Endodermal cell (in vitro differentiated cells): ENCODE data around the gene TBXAS1. TPM values are rescaled to one million over a fixed set of nuclear protein-coding genes. Genes with fewer than 3 reads are reported as not detected.

Source experiments
- DNase-seq: peaks from one replicate; pipeline ENCODE4 v3.0.0-alpha.2; 2017
- H3K27ac ChIP-seq: 2 replicates; pipeline ENCODE4 v1.5.1; 2013; ENCODE audit warnings: mild to moderate bottlenecking, low read depth, low read length, moderate library complexity
- H3K27me3 ChIP-seq: 2 replicates; pipeline ENCODE4 v1.6.1; 2013; ENCODE audit warnings: mild to moderate bottlenecking, low read length, moderate library complexity; ENCODE audit not compliant: insufficient read depth, control insufficient read depth, poor library complexity, severe bottlenecking
- H3K36me3 ChIP-seq: 2 replicates; pipeline ENCODE4 v1.7.0; 2013; ENCODE audit warnings: mild to moderate bottlenecking, low read length, moderate library complexity; ENCODE audit not compliant: control insufficient read depth, insufficient read depth
- H3K4me1 ChIP-seq: one replicate; pipeline ENCODE4 v1.7.0; 2013; ENCODE audit warnings: low read length; ENCODE audit not compliant: control insufficient read depth, insufficient read depth
- H3K4me3 ChIP-seq: 2 replicates; pipeline ENCODE4 v1.5.1; 2013; ENCODE audit warnings: mild to moderate bottlenecking, low read length, moderate library complexity
- H3K9ac ChIP-seq: 2 replicates; pipeline ENCODE4 v1.6.1; 2013; ENCODE audit warnings: mild to moderate bottlenecking, low read length, moderate library complexity; ENCODE audit not compliant: poor library complexity, severe bottlenecking; ENCODE audit errors: extremely low read depth
- H3K9me3 ChIP-seq: 2 replicates; pipeline ENCODE4 v1.6.1; 2013; ENCODE audit warnings: mild to moderate bottlenecking, low read length, moderate library complexity; ENCODE audit not compliant: control insufficient read depth
- H3K27ac Mint-ChIP-seq: 2 replicates; pipeline ENCODE4 v1.8.0; 2020; ENCODE audit warnings: mixed read lengths
- H3K27me3 Mint-ChIP-seq: 2 replicates; pipeline ENCODE4 v1.8.0; 2021; ENCODE audit warnings: mild to moderate bottlenecking, mixed read lengths; ENCODE audit not compliant: insufficient read depth
- H3K36me3 Mint-ChIP-seq: 2 replicates; pipeline ENCODE4 v1.8.0; 2020; ENCODE audit warnings: low read depth, mixed read lengths
- H3K4me1 Mint-ChIP-seq: 2 replicates; pipeline ENCODE4 v1.8.0; 2020; ENCODE audit warnings: mixed read lengths
- H3K4me3 Mint-ChIP-seq: 2 replicates; pipeline ENCODE4 v1.8.0; 2020; ENCODE audit warnings: mild to moderate bottlenecking, moderate library complexity, mixed read lengths
- H3K9me3 Mint-ChIP-seq: 2 replicates; pipeline ENCODE4 v1.8.0; 2020; ENCODE audit warnings: mild to moderate bottlenecking, mixed read lengths
- WGBS, 2 experiments: methylation state at CpG; one replicate each; pipeline versions ENCODE4 v1.1.5 to v1.1.7; 2013; ENCODE audit warnings: missing lambda C conversion rate in 2 of 2, mixed read lengths in 1 of 2; ENCODE audit not compliant: insufficient coverage in 1 of 2, insufficient read length in 1 of 2; 5-methylcytosine and 5-hydroxymethylcytosine counted together
- total RNA-seq, 2 donors: library from RNA; stranded (reverse); fragmentation: NEBNext Ultra II Directional in 1 of 2; extraction: Animal tissue kit (Norgen Biotek cat#: 25700) in 1 of 2; gene quantifications; 2 replicates in 1 of 2; 3 replicates in 1 of 2; pipeline ENCODE4 v1.2.1, GENCODE V29; 2021
- TF ChIP-seq, protein P1 (sequence below): fragments of 200-600 bp; sonication (generic); conservative IDR thresholded peaks from 2 replicates; pipeline ENCODE4 v1.5.0; 2021; ENCODE audit warnings: antibody characterized with exemption, mild to moderate bottlenecking

TBXAS1 gene
- total RNA-seq, 2 donors from 2014 or later, result 7.6 to 13.5 TPM

DNA sequence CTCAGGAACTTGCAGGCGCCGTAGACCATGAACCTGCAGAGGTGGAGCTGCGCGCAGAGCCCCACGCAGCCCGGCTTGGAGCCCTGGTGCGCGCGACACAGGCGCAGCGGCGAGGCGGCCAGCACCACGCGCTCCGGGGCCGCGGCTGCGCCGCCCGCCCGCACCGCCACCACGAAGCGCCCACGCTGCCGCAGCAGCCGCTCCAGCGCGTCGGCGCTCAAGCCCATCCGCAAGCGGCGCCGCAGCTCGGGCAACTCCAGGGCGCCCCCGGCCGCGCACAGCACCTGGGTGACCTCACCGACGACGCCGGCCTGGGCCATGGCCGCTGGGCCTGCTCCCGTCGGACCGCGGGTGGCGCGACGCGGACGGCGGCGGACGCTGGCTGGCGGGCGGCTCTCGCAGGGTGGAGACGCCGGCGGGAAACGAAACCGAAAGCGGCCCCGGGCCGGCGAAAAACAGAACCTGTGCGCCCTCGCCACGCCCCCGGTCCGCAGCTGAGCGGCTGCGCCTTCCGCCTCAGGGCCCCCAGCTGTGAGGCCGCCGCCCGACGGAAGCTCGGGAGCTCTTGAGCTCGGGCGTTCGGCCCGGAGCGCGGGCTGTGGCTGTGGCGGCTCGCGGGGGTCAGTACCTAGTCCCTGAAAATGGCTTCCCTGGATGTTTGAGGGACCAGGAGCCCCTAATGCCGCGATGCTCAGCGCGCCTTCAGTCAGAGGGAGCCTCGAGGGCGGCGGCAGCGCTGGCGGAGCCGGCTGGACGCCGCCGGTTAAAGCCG lies 233.7 kb downstream of the TBXAS1 start, which contains the start of gene PARP12:
Gene PARP12 (minus strand): TSS at position 424 of the 772 bp plus-strand sequence. CDS start 104 bp downstream, at position 320.
- Histone ChIP-seq H3K36me3 (no peaks in the 10 kb centered on the region), H3K4me3 (peak within 1 kb of the TSS; percentile 70), H3K4me1 (no peaks in the 10 kb centered on the region), H3K27ac (no peak within 1 kb of the TSS), H3K9ac (peak within 1 kb of the TSS; percentile 55), H3K9me3 (peaks cover 15% of the 10 kb centered on the region), H3K27me3 (peaks cover 27% of the 10 kb centered on the region)
- Mint-ChIP-seq H3K27me3 (peaks cover 38% of the 10 kb centered on the region), H3K27ac (no peak within 1 kb of the TSS), H3K36me3 (no peaks in the 10 kb centered on the region), H3K9me3 (peaks cover 13% of the 10 kb centered on the region), H3K4me1 (no peaks in the 10 kb centered on the region), H3K4me3 (peak within 1 kb of the TSS; percentile 62)
- DNase-seq, result peak; percentile 90
- 5 to 11% methylated on average over 18 to 106 of the region's 106 CpGs for WGBS, 2 experiments
- TF ChIP-seq, protein P1, sequence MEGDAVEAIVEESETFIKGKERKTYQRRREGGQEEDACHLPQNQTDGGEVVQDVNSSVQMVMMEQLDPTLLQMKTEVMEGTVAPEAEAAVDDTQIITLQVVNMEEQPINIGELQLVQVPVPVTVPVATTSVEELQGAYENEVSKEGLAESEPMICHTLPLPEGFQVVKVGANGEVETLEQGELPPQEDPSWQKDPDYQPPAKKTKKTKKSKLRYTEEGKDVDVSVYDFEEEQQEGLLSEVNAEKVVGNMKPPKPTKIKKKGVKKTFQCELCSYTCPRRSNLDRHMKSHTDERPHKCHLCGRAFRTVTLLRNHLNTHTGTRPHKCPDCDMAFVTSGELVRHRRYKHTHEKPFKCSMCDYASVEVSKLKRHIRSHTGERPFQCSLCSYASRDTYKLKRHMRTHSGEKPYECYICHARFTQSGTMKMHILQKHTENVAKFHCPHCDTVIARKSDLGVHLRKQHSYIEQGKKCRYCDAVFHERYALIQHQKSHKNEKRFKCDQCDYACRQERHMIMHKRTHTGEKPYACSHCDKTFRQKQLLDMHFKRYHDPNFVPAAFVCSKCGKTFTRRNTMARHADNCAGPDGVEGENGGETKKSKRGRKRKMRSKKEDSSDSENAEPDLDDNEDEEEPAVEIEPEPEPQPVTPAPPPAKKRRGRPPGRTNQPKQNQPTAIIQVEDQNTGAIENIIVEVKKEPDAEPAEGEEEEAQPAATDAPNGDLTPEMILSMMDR, result no peak

GRCh38 chr7:140067052-140067451 lies 238.0 kb downstream of the TBXAS1 start:
- Histone ChIP-seq H3K27me3 (peaks cover 17% of the 10 kb centered on the region), H3K4me3 (no peak overlapping the region), H3K9ac (no peak overlapping the region), H3K27ac (no peak overlapping the region), H3K4me1 (no peaks in the 10 kb centered on the region), H3K36me3 (no peaks in the 10 kb centered on the region), H3K9me3 (peaks cover 20% of the 10 kb centered on the region)
- no peak for DNase-seq
- no peak overlapping the region for H3K27ac Mint-ChIP-seq
- H3K4me1 Mint-ChIP-seq, result no peaks in the 10 kb centered on the region
- WGBS, 2 experiments, result 92 to 100% methylated on average over 2 of the region's 2 CpGs
- no peak overlapping the region for H3K4me3 Mint-ChIP-seq
- peaks cover 15% of the 10 kb centered on the region for H3K9me3 Mint-ChIP-seq
- TF ChIP-seq, protein P1, result no peak
- H3K36me3 Mint-ChIP-seq, result no peaks in the 10 kb centered on the region
- peaks cover 22% of the 10 kb centered on the region for H3K27me3 Mint-ChIP-seq

DNA sequence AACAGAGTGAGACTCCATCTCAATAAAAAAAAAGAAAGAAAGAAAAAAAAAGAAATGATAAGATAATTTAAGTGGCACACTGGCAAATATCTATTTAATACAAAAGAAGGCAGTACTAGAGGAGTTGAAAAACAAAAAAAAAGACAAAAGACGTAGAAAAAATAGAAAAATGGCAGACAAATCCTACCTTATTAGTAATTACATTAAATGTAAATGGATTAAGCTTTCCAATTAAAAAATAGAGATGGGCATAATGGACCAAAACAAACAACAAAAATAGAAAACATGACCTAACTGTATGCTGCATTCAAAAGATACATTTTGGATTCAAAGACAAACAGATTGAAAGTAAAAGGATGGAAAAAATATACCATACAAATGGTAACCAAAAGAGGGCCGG lies 239.0 kb downstream of the TBXAS1 start:
- H3K36me3 Mint-ChIP-seq, result no peaks in the 10 kb centered on the region
- Histone ChIP-seq H3K36me3 (no peaks in the 10 kb centered on the region), H3K9ac (no peak overlapping the region), H3K27me3 (peaks cover 10% of the 10 kb centered on the region), H3K9me3 (peaks cover 20% of the 10 kb centered on the region), H3K4me3 (no peak overlapping the region), H3K27ac (no peak overlapping the region), H3K4me1 (no peaks in the 10 kb centered on the region)
- TF ChIP-seq, protein P1, result no peak
- H3K4me1 Mint-ChIP-seq, result no peaks in the 10 kb centered on the region
- H3K4me3 Mint-ChIP-seq, result no peak overlapping the region
- H3K9me3 Mint-ChIP-seq, result peaks cover 15% of the 10 kb centered on the region
- H3K27ac Mint-ChIP-seq, result no peak overlapping the region
- no peak for DNase-seq
- peaks cover 18% of the 10 kb centered on the region for H3K27me3 Mint-ChIP-seq
- no CpG with 5 or more reads among the region's 2 CpGs for WGBS, 2 experiments
